HepG2 (cell line): ENCODE data around the gene TOP2B. TPM values are rescaled to one million over a fixed set of nuclear protein-coding genes. Genes with fewer than 3 reads are reported as not detected.
A peak's percentile ranks its signal among the peaks of the same experiment; 100 is the strongest.

Source experiments
- CENPX ChIP-seq: sonication (generic); formaldehyde crosslinking; IDR thresholded peaks from 2 replicates; pipeline ENCODE4 v1.9.0; 2021; ENCODE audit warnings: mild to moderate bottlenecking, missing genetic modification reagents, moderate library complexity
- CREM ChIP-seq, 2 experiments: sonication (generic) in 1 of 2; formaldehyde crosslinking in 1 of 2; IDR thresholded peaks; 2 replicates each; pipeline versions ENCODE4 v1.4.0 to v1.6.1; 2016 to 2020; ENCODE audit warnings: antibody characterized with exemption in 1 of 2, mild to moderate bottlenecking in 1 of 2, missing genetic modification reagents in 1 of 2
- DR1 ChIP-seq: sonication (generic); formaldehyde crosslinking; IDR thresholded peaks from 2 replicates; pipeline ENCODE4 v1.8.0; 2021; ENCODE audit warnings: mild to moderate bottlenecking, missing genetic modification reagents, inconsistent platforms
- HDAC6 ChIP-seq: fragments of 200-600 bp; sonication (generic); IDR thresholded peaks from 2 replicates; pipeline ENCODE4 v1.7.0; 2017; ENCODE audit warnings: mild to moderate bottlenecking, antibody characterized with exemption, low read length, low read depth
- MAFK ChIP-seq, 2 experiments: IDR thresholded peaks in 1 of 2; conservative IDR thresholded peaks in 1 of 2; 2 replicates each; pipeline ENCODE4 v1.6.1; 2011; ENCODE audit warnings: improper control_type of control experiment in 2 of 2, low read length in 2 of 2
- NFATC3 ChIP-seq: sonication (generic); formaldehyde crosslinking; IDR thresholded peaks from 2 replicates; pipeline ENCODE4 v1.5.1; 2020; ENCODE audit warnings: mild to moderate bottlenecking, missing genetic modification reagents
- NONO ChIP-seq, 2 experiments: fragments of 450-650 bp in 1 of 2; sonication (generic) in 1 of 2; formaldehyde crosslinking in 1 of 2; IDR thresholded peaks in 1 of 2; conservative IDR thresholded peaks in 1 of 2; 2 replicates each; pipeline versions ENCODE4 v1.6.1 to v1.8.0; 2017 to 2022; ENCODE audit warnings: mild to moderate bottlenecking in 1 of 2, missing genetic modification reagents in 1 of 2, moderate library complexity in 1 of 2
- PRDM15 ChIP-seq: sonication (generic); formaldehyde crosslinking; IDR thresholded peaks from 2 replicates; pipeline ENCODE4 v1.4.0; 2020; ENCODE audit warnings: missing genetic modification reagents
- ZBTB40 ChIP-seq, 2 experiments: fragments of 450-650 bp in 1 of 2; sonication (generic) in 1 of 2; formaldehyde crosslinking in 1 of 2; IDR thresholded peaks; 2 replicates each; pipeline versions ENCODE4 v1.6.1 to v1.8.0; 2016 to 2022; ENCODE audit warnings: antibody characterized with exemption in 1 of 2, mild to moderate bottlenecking in 1 of 2, missing genetic modification reagents in 1 of 2
- ZMAT5 ChIP-seq: sonication (generic); formaldehyde crosslinking; IDR thresholded peaks from 2 replicates; pipeline ENCODE4 v1.5.0; 2020; ENCODE audit warnings: mild to moderate bottlenecking, low read depth, missing genetic modification reagents, borderline replicate concordance
- ZNF414 ChIP-seq: sonication (generic); formaldehyde crosslinking; IDR thresholded peaks from 2 replicates; pipeline ENCODE4 v1.5.0; 2020; ENCODE audit warnings: missing genetic modification reagents
- ZNF576 ChIP-seq: sonication (generic); formaldehyde crosslinking; IDR thresholded peaks from 2 replicates; pipeline ENCODE4 v1.4.0; 2020; ENCODE audit warnings: mild to moderate bottlenecking, missing genetic modification reagents
- ZNF644 ChIP-seq: IDR thresholded peaks from 2 replicates; pipeline ENCODE4 v1.6.1; 2016; ENCODE audit warnings: low read depth
- ZNF792 ChIP-seq: IDR thresholded peaks from 2 replicates; pipeline ENCODE4 v1.6.1; 2016
- polyA plus RNA-seq, 8 experiments: library from polyadenylated mRNA; depleted of rRNA in 3 of 8; stranded (reverse) in 7 of 8; unstranded in 1 of 8; fragments of >200 nt; fragmentation: Illumina TruSeq in 4 of 8; extraction: Trizol in 4 of 8; gene quantifications; 2 replicates each; pipeline versions ENCODE4 v1.2.1 to v1.2.3, GENCODE V29; 2011 to 2016; ENCODE audit warnings: low read depth in 4 of 8, missing spikeins in 1 of 8, mixed read lengths in 1 of 8; ENCODE audit not compliant: insufficient read depth in 1 of 8
- total RNA-seq, 5 experiments: library from RNA; depleted of rRNA; stranded (reverse); fragments of >200 nt; fragmentation: Illumina TruSeq; extraction: Trizol; gene quantifications; 2 replicates each; pipeline ENCODE4 v1.2.3, GENCODE V29; 2016; ENCODE audit warnings: low read depth in 1 of 5

Gene TOP2B
- total and polyA plus RNA-seq, 2 of the 13 experiments (the other 11 are each of a cell fraction or from before 2014, with no cell fraction given): 27.6 to 88.1 TPM

GRCh38 chr3:25664812-25665314 lies at the start of gene TOP2B (continued):
- TF ChIP-seq ZMAT5 (CRISPR knock-in tag): no peak
- TF ChIP-seq MAFK (conservative IDR thresholded peaks at IDR 0.05 in 1 of 2, IDR thresholded peaks at IDR 0.05 in 1 of 2; ENCODE audit: low read length in 2 of 2): no peak
- no peak for TF ChIP-seq NFATC3 (CRISPR knock-in tag)
- TF ChIP-seq PRDM15: no peak
- no peak for TF ChIP-seq ZNF792
- no peak for TF ChIP-seq ZNF644
- no peak for TF ChIP-seq CENPX (CRISPR knock-in tag)
- TF ChIP-seq ZNF414 (CRISPR knock-in tag): no peak
- peak; percentile 98 for TF ChIP-seq CREM (IDR thresholded peaks at IDR 0.05)
- peak; percentile 71; the same call in 1 of the 2 replicates for TF ChIP-seq CREM (CRISPR knock-in tag; IDR thresholded peaks at IDR 0.05)
- no peak for TF ChIP-seq HDAC6
- TF ChIP-seq ZBTB40 (IDR thresholded peaks at IDR 0.05): no peak
- TF ChIP-seq ZBTB40 (CRISPR knock-in tag; IDR thresholded peaks at IDR 0.05): no peak
- TF ChIP-seq ZNF576 (CRISPR knock-in tag): no peak
- no peak for TF ChIP-seq NONO (IDR thresholded peaks at IDR 0.05)
- peak; percentile 49 for TF ChIP-seq NONO (CRISPR knock-in tag; conservative IDR thresholded peaks at IDR 0.05)
- 0 out of 2 replicates have a peak, but pooled peaks have one; percentile 30 for TF ChIP-seq DR1 (CRISPR knock-in tag)
